Measurements from ENCODE around the gene TRAPPC11.

TRAPPC11 gene

DNA sequence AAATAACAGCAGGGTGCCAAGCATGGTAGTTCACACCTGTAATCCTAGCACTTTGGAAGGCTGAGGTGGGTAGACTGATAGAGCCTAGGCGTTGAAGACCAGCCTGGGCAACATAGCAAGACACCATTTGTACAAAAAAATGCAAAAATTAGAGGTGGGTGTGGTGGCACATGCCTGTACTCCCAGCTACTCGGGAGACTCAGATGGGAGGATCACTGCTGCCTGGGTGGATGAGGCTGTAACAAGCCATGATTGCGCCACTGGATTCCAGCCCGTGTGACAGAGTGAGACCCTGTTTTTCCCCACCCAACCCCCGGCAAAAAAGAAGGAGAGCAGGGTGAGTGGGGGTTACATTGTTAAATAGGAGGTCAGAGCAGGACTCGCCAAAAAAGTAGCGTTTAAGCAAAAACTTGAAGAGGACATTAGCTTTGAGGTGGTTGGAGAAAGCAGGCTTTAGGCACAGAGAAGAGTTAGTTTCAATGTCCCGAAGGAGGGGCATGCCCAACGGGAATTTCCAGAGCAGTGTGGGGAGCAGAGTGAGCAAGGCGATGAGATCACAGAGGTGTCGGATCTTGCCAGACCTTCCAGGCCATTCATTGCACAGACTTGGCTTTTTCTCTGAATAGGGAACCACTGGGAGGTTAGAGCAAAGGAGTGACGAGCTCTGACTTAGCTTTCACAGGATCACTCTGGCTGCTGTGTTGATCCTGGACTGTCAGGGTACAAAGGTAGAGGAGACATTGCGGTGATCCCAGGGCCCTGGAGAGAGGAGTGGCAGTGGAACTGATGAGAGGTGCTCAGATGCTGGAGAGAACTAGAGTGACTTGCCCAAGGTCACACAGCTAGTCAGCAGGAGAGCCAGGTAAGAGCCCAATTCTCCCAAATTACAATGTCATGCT is 70.6 kb downstream of the TRAPPC11 start:
- Histone ChIP-seq H3K9me3 (ENCODE audit: insufficient read depth, low read depth, low read length) (no peaks in the 10 kb centered on the region), H3F3A (ENCODE audit: low read depth) (no peaks in the 10 kb centered on the region), H4K20me1 (ENCODE audit: insufficient read depth, low read length, poor library complexity, severe bottlenecking) (no peaks in the 10 kb centered on the region), H3K27me3 (ENCODE audit: insufficient read depth, low read length, poor library complexity, severe bottlenecking) (no peaks in the 10 kb centered on the region), H3K9me2 (replicated peaks; ENCODE audit: low read depth, low read length) (no peaks in the 10 kb centered on the region), H2AFZ (ENCODE audit: low read length) (no peak overlapping the region), H3K4me2 (ENCODE audit: low read depth, low read length, poor library complexity, severe bottlenecking) (no peak overlapping the region), H3K79me2 (ENCODE audit: insufficient read depth, low read length) (no peaks in the 10 kb centered on the region), H3K4me3 (ENCODE audit: low read length, poor library complexity, severe bottlenecking) (no peak overlapping the region), H3K4me1 (ENCODE audit: insufficient read depth, low read length, poor library complexity, severe bottlenecking) (no peaks in the 10 kb centered on the region), H3K9ac (ENCODE audit: low read depth, low read length, poor library complexity, severe bottlenecking) (no peak overlapping the region), H3K36me3 (ENCODE audit: insufficient read depth, low read length) (no peaks in the 10 kb centered on the region)
- TF ChIP-seq EZH2phosphoT487 (IDR thresholded peaks at IDR 0.05; ENCODE audit: borderline replicate concordance), result no peak
- TF ChIP-seq, protein P1, sequence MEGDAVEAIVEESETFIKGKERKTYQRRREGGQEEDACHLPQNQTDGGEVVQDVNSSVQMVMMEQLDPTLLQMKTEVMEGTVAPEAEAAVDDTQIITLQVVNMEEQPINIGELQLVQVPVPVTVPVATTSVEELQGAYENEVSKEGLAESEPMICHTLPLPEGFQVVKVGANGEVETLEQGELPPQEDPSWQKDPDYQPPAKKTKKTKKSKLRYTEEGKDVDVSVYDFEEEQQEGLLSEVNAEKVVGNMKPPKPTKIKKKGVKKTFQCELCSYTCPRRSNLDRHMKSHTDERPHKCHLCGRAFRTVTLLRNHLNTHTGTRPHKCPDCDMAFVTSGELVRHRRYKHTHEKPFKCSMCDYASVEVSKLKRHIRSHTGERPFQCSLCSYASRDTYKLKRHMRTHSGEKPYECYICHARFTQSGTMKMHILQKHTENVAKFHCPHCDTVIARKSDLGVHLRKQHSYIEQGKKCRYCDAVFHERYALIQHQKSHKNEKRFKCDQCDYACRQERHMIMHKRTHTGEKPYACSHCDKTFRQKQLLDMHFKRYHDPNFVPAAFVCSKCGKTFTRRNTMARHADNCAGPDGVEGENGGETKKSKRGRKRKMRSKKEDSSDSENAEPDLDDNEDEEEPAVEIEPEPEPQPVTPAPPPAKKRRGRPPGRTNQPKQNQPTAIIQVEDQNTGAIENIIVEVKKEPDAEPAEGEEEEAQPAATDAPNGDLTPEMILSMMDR (conservative IDR thresholded peaks at IDR 0.05; ENCODE audit: low read length), result no peak

- Histone ChIP-seq H3K4me1 (ENCODE audit: insufficient read depth, low read length, poor library complexity, severe bottlenecking) (no peaks in the 10 kb centered on the region), H3K9me2 (replicated peaks; ENCODE audit: low read depth, low read length) (no peaks in the 10 kb centered on the region), H3K4me2 (ENCODE audit: low read depth, low read length, poor library complexity, severe bottlenecking) (no peak overlapping the region), H4K20me1 (ENCODE audit: insufficient read depth, low read length, poor library complexity, severe bottlenecking) (no peaks in the 10 kb centered on the region), H3K79me2 (ENCODE audit: insufficient read depth, low read length) (no peaks in the 10 kb centered on the region), H3K27me3 (ENCODE audit: insufficient read depth, low read length, poor library complexity, severe bottlenecking) (no peaks in the 10 kb centered on the region), H3K9ac (ENCODE audit: low read depth, low read length, poor library complexity, severe bottlenecking) (no peak overlapping the region), H3F3A (ENCODE audit: low read depth) (no peaks in the 10 kb centered on the region), H2AFZ (ENCODE audit: low read length) (no peak overlapping the region), H3K36me3 (ENCODE audit: insufficient read depth, low read length) (no peaks in the 10 kb centered on the region), H3K4me3 (ENCODE audit: low read length, poor library complexity, severe bottlenecking) (no peak overlapping the region), H3K9me3 (ENCODE audit: insufficient read depth, low read depth, low read length) (no peaks in the 10 kb centered on the region)
- TF ChIP-seq, protein P1 (conservative IDR thresholded peaks at IDR 0.05; ENCODE audit: low read length), result no peak
- TF ChIP-seq EZH2phosphoT487 (IDR thresholded peaks at IDR 0.05; ENCODE audit: borderline replicate concordance), result no peak
Measured at GRCh38 chr4:183732296-183732695, 73.2 kb downstream of the TRAPPC11 start.

DNA sequence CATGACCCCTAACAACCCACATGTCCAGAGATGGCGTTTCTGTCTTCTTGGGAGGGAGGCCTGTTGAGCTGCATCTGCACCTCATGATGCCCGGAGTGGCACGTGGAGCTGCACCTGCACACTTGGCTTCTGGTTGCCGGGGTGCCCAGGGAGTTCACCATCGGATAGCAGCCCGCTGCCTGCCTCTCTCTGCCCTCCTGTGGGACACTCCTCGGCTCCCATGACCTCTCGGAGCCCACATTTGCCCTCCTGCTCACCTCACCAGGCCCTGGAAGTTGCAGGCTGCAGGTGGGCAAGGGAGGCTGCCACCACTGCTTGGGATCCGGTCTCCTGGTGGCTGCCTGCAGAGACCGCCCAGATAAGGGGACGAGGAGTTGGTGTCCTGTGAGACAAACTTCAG is 74.1 kb downstream of the TRAPPC11 start:
- Histone ChIP-seq H3K9me2 (replicated peaks; ENCODE audit: low read depth, low read length) (no peaks in the 10 kb centered on the region), H3K4me2 (ENCODE audit: low read depth, low read length, poor library complexity, severe bottlenecking) (no peak overlapping the region), H3K9ac (ENCODE audit: low read depth, low read length, poor library complexity, severe bottlenecking) (no peak overlapping the region), H4K20me1 (ENCODE audit: insufficient read depth, low read length, poor library complexity, severe bottlenecking) (no peaks in the 10 kb centered on the region), H3F3A (ENCODE audit: low read depth) (no peaks in the 10 kb centered on the region), H3K4me1 (ENCODE audit: insufficient read depth, low read length, poor library complexity, severe bottlenecking) (no peaks in the 10 kb centered on the region), H3K9me3 (ENCODE audit: insufficient read depth, low read depth, low read length) (no peaks in the 10 kb centered on the region), H3K36me3 (ENCODE audit: insufficient read depth, low read length) (no peaks in the 10 kb centered on the region), H3K27me3 (ENCODE audit: insufficient read depth, low read length, poor library complexity, severe bottlenecking) (no peaks in the 10 kb centered on the region), H2AFZ (ENCODE audit: low read length) (no peak overlapping the region), H3K79me2 (ENCODE audit: insufficient read depth, low read length) (no peaks in the 10 kb centered on the region), H3K4me3 (ENCODE audit: low read length, poor library complexity, severe bottlenecking) (no peak overlapping the region)
- TF ChIP-seq EZH2phosphoT487 (IDR thresholded peaks at IDR 0.05; ENCODE audit: borderline replicate concordance), result no peak
- TF ChIP-seq, protein P1 (conservative IDR thresholded peaks at IDR 0.05; ENCODE audit: low read length), result no peak

All from Loucy (cell line).